ENCODE data around the gene DYNLT5. TPM values are rescaled to one million over a fixed set of nuclear protein-coding genes. Genes with fewer than 3 reads are reported as not detected.

DYNLT5 gene
- total RNA-seq, 5 donors from 2014 or later (not counting 1 experiment from before 2014, with no cell fraction given): 0.78 TPM; not detected in 4

GRCh38 chr1:66757722-66758240, 5.5 kb downstream of the DYNLT5 start:
- H3K4me1 Mint-ChIP-seq: peaks cover 3 to 5% (median 3%) of the 10 kb centered on the region in 3 donors
- H3K27me3 Mint-ChIP-seq: peaks cover 19 to 24% of the 10 kb centered on the region in 2 donors
- H3K9me3 Mint-ChIP-seq: no peaks in the 10 kb centered on the region
- H3K27ac Mint-ChIP-seq: no peak overlapping the region
- 100% methylated on average over 1 of the region's 6 CpGs for WGBS (ENCODE audit: insufficient coverage)
- DNase-seq: no peak
- ATAC-seq (replicated peaks in 1 of 4): no peak
- Histone ChIP-seq H3K27ac (ENCODE audit: low read length) (no peak overlapping the region), H3K27me3 (replicated peaks in 1 of 2; ENCODE audit: control insufficient read depth in 2 of 2, extremely low read depth in 1 of 2, insufficient read depth in 2 of 2, low read length in 1 of 2) (peaks cover 0 to 10% of the 10 kb centered on the region in 2 experiments), H3K4me3 (ENCODE audit: control insufficient read depth in 1 of 2, extremely low read depth in 1 of 2, low read length in 1 of 2) (no peak overlapping the region), H3K4me1 (ENCODE audit: control insufficient read depth in 1 of 2, extremely low read depth in 1 of 2, insufficient read depth in 2 of 2, low read length in 2 of 2) (peaks cover 0 to under 1% of the 10 kb centered on the region in 2 experiments), H3K9me3 (no peaks in the 10 kb centered on the region), H3K36me3 (ENCODE audit: control insufficient read depth in 2 of 2, extremely low read depth in 1 of 2, insufficient read depth in 1 of 2, low read length in 1 of 2) (no peaks in the 10 kb centered on the region)
- POLR2A ChIA-PET: no interaction called here
- CTCF ChIA-PET: interaction anchor here (0.5 to 2.1 kb wide), 5 partner anchors 9 to 610 kb away, joined by 3 to 6 read pairs (median 3); partner anchors contain the start of gene IL23R (in 1 of the 2)
- no peak overlapping the region for H3K4me3 Mint-ChIP-seq
- H3K36me3 Mint-ChIP-seq: no peaks in the 10 kb centered on the region

- H3K27ac ChIP-seq (ENCODE audit: low read length): no peak overlapping the region
- no peaks in the 10 kb centered on the region for H3K36me3 Mint-ChIP-seq
- whole genome bisulfite sequencing (ENCODE audit: insufficient coverage): no CpG with 5 or more reads among the region's 1 CpG
- H3K9me3 ChIP-seq: no peaks in the 10 kb centered on the region
- H3K36me3 ChIP-seq (ENCODE audit: control insufficient read depth in 2 of 2, extremely low read depth in 1 of 2, insufficient read depth in 1 of 2, low read length in 1 of 2): no peaks in the 10 kb centered on the region
- H3K27me3 Mint-ChIP-seq: peaks cover 16 to 19% of the 10 kb centered on the region in 2 donors
- CTCF ChIA-PET: interaction anchor here (0.5 to 2.1 kb wide), 4 partner anchors 13 to 391 kb away, joined by 3 to 6 read pairs (median 4); no protein-coding TSS in a partner anchor
- H3K27me3 ChIP-seq (replicated peaks in 1 of 2; ENCODE audit: control insufficient read depth in 2 of 2, extremely low read depth in 1 of 2, insufficient read depth in 2 of 2, low read length in 1 of 2): peaks cover 0 to 6% of the 10 kb centered on the region in 2 experiments
- ATAC-seq (replicated peaks in 1 of 4) (no peak), DNase-seq (no peak)
- no peaks in the 10 kb centered on the region for H3K4me1 Mint-ChIP-seq
- POLR2A ChIA-PET: no interaction called here
- no peak overlapping the region for H3K4me3 ChIP-seq (ENCODE audit: control insufficient read depth in 1 of 2, extremely low read depth in 1 of 2, low read length in 1 of 2)
- no peaks in the 10 kb centered on the region for H3K9me3 Mint-ChIP-seq
- no peaks in the 10 kb centered on the region for H3K4me1 ChIP-seq (ENCODE audit: control insufficient read depth in 1 of 2, extremely low read depth in 1 of 2, insufficient read depth in 2 of 2, low read length in 2 of 2)
- no peak overlapping the region for H3K4me3 Mint-ChIP-seq
- H3K27ac Mint-ChIP-seq: no peak overlapping the region
Measured at GRCh38 chr1:66758241-66758755, 6.0 kb downstream of the DYNLT5 start.

- Mint-ChIP-seq H3K27me3 (peaks cover 7 to 14% of the 10 kb centered on the region in 2 donors), H3K4me3 (no peak overlapping the region), H3K36me3 (no peaks in the 10 kb centered on the region), H3K27ac (no peak overlapping the region), H3K9me3 (no peaks in the 10 kb centered on the region), H3K4me1 (peaks cover 0 to 3% (median 0%) of the 10 kb centered on the region in 3 donors)
- CTCF ChIA-PET: interaction anchor here (0.5 to 0.6 kb wide), 2 partner anchors 37 to 776 kb away, joined by 3 to 4 read pairs; no protein-coding TSS in a partner anchor
- Histone ChIP-seq H3K27ac (ENCODE audit: low read length) (no peak overlapping the region), H3K27me3 (replicated peaks in 1 of 2; ENCODE audit: control insufficient read depth in 2 of 2, extremely low read depth in 1 of 2, insufficient read depth in 2 of 2, low read length in 1 of 2) (no peaks in the 10 kb centered on the region), H3K36me3 (ENCODE audit: control insufficient read depth in 2 of 2, extremely low read depth in 1 of 2, insufficient read depth in 1 of 2, low read length in 1 of 2) (no peaks in the 10 kb centered on the region), H3K4me1 (ENCODE audit: control insufficient read depth in 1 of 2, extremely low read depth in 1 of 2, insufficient read depth in 2 of 2, low read length in 2 of 2) (no peaks in the 10 kb centered on the region), H3K4me3 (ENCODE audit: control insufficient read depth in 1 of 2, extremely low read depth in 1 of 2, low read length in 1 of 2) (no peak overlapping the region), H3K9me3 (no peaks in the 10 kb centered on the region)
- DNase-seq (no peak), ATAC-seq (replicated peaks in 1 of 4) (no peak)
- POLR2A ChIA-PET: interaction anchor here in 1 of 2 donors (0.6 kb wide), 1 partner anchor 308 kb away, joined by 6 read pairs; no protein-coding TSS in a partner anchor
- WGBS (ENCODE audit: insufficient coverage): 92% methylated on average over 1 of the region's 1 CpG
Measured at GRCh38 chr1:66760506-66760905, 8.2 kb downstream of the DYNLT5 start.

GRCh38 chr1:66761221-66761620, 9.0 kb downstream of the DYNLT5 start:
- H3K9me3 ChIP-seq: no peaks in the 10 kb centered on the region
- WGBS (ENCODE audit: insufficient coverage): no CpG with 5 or more reads among the region's 2 CpGs
- no peaks in the 10 kb centered on the region for H3K36me3 ChIP-seq (ENCODE audit: control insufficient read depth in 2 of 2, extremely low read depth in 1 of 2, insufficient read depth in 1 of 2, low read length in 1 of 2)
- no peaks in the 10 kb centered on the region for H3K27me3 ChIP-seq (replicated peaks in 1 of 2; ENCODE audit: control insufficient read depth in 2 of 2, extremely low read depth in 1 of 2, insufficient read depth in 2 of 2, low read length in 1 of 2)
- no peak overlapping the region for H3K27ac ChIP-seq (ENCODE audit: low read length)
- DNase-seq (no peak), ATAC-seq (replicated peaks in 1 of 4) (no peak)
- ChIA-PET CTCF (interaction anchor here (0.5 to 1.4 kb wide), 2 partner anchors 29 to 36 kb away, joined by 3 read pairs; no protein-coding TSS in a partner anchor), POLR2A (interaction anchor here (0.5 to 0.6 kb wide), 2 partner anchors 8 to 307 kb away, joined by 5 to 6 read pairs; no protein-coding TSS in a partner anchor)
- Mint-ChIP-seq H3K4me1 (peaks cover 0 to 3% (median 0%) of the 10 kb centered on the region in 3 donors), H3K27ac (no peak overlapping the region), H3K9me3 (no peaks in the 10 kb centered on the region), H3K4me3 (no peak overlapping the region), H3K36me3 (no peaks in the 10 kb centered on the region), H3K27me3 (peaks cover 7 to 14% of the 10 kb centered on the region in 2 donors)
- no peak overlapping the region for H3K4me3 ChIP-seq (ENCODE audit: control insufficient read depth in 1 of 2, extremely low read depth in 1 of 2, low read length in 1 of 2)
- H3K4me1 ChIP-seq (ENCODE audit: control insufficient read depth in 1 of 2, extremely low read depth in 1 of 2, insufficient read depth in 2 of 2, low read length in 2 of 2): no peaks in the 10 kb centered on the region

- ATAC-seq (replicated peaks in 1 of 4): peak; percentile 58 to 74 (median 68)
- Mint-ChIP-seq H3K4me1 (peaks cover 14 to 19% (median 17%) of the 10 kb centered on the region in 3 donors), H3K4me3 (no peak overlapping the region), H3K27me3 (peaks cover 0 to 3% of the 10 kb centered on the region in 2 donors), H3K36me3 (no peaks in the 10 kb centered on the region), H3K9me3 (no peaks in the 10 kb centered on the region), H3K27ac (no peak overlapping the region)
- no peak overlapping the region for H3K27ac ChIP-seq (ENCODE audit: low read length)
- POLR2A ChIA-PET: no interaction called here
- H3K4me3 ChIP-seq (ENCODE audit: control insufficient read depth in 1 of 2, extremely low read depth in 1 of 2, low read length in 1 of 2): no peak overlapping the region
- no peaks in the 10 kb centered on the region for H3K27me3 ChIP-seq (replicated peaks in 1 of 2; ENCODE audit: control insufficient read depth in 2 of 2, extremely low read depth in 1 of 2, insufficient read depth in 2 of 2, low read length in 1 of 2)
- CTCF ChIA-PET: interaction anchor here (0.5 to 4.1 kb wide), 17 partner anchors 25 to 735 kb away, joined by 3 to 35 read pairs (median 3); partner anchors contain the start of gene SLC35D1 (in 1 of the 2)
- H3K9me3 ChIP-seq: no peaks in the 10 kb centered on the region
- no CpG with 5 or more reads among the region's 3 CpGs for WGBS (ENCODE audit: insufficient coverage)
- no peaks in the 10 kb centered on the region for H3K36me3 ChIP-seq (ENCODE audit: control insufficient read depth in 2 of 2, extremely low read depth in 1 of 2, insufficient read depth in 1 of 2, low read length in 1 of 2)
- H3K4me1 ChIP-seq (ENCODE audit: control insufficient read depth in 1 of 2, extremely low read depth in 1 of 2, insufficient read depth in 2 of 2, low read length in 2 of 2): peaks cover 0 to 6% of the 10 kb centered on the region in 2 experiments
- DNase-seq: peak in 30 of 35 experiments; percentile 10 to 76 (median 44)
Measured at GRCh38 chr1:66764994-66765578, 12.8 kb downstream of the DYNLT5 start.

- DNase-seq (no peak), ATAC-seq (replicated peaks in 1 of 4) (no peak)
- Histone ChIP-seq H3K27ac (ENCODE audit: low read length) (no peak overlapping the region), H3K27me3 (replicated peaks in 1 of 2; ENCODE audit: control insufficient read depth in 2 of 2, extremely low read depth in 1 of 2, insufficient read depth in 2 of 2, low read length in 1 of 2) (no peaks in the 10 kb centered on the region), H3K4me1 (ENCODE audit: control insufficient read depth in 1 of 2, extremely low read depth in 1 of 2, insufficient read depth in 2 of 2, low read length in 2 of 2) (peaks cover 0 to 6% of the 10 kb centered on the region in 2 experiments), H3K9me3 (no peaks in the 10 kb centered on the region), H3K4me3 (ENCODE audit: control insufficient read depth in 1 of 2, extremely low read depth in 1 of 2, low read length in 1 of 2) (no peak overlapping the region), H3K36me3 (ENCODE audit: control insufficient read depth in 2 of 2, extremely low read depth in 1 of 2, insufficient read depth in 1 of 2, low read length in 1 of 2) (no peaks in the 10 kb centered on the region)
- no peak overlapping the region for H3K27ac Mint-ChIP-seq
- ChIA-PET POLR2A (interaction anchor here in 1 of 2 donors (0.7 kb wide), 1 partner anchor 194 kb away, joined by 3 read pairs; no protein-coding TSS in a partner anchor), CTCF (interaction anchor here (1.4 to 3.2 kb wide), 2 partner anchors 10 to 381 kb away, joined by 3 to 21 read pairs; no protein-coding TSS in a partner anchor)
- peaks cover 26 to 31% (median 28%) of the 10 kb centered on the region in 3 donors for H3K4me1 Mint-ChIP-seq
- no peaks in the 10 kb centered on the region for H3K36me3 Mint-ChIP-seq
- H3K27me3 Mint-ChIP-seq: no peaks in the 10 kb centered on the region
- H3K9me3 Mint-ChIP-seq: no peaks in the 10 kb centered on the region
- H3K4me3 Mint-ChIP-seq: no peak overlapping the region
Measured at GRCh38 chr1:66767626-66768025, 15.4 kb downstream of the DYNLT5 start.
